Measurements from ENCODE around the gene BRD9.

Gene BRD9

DNA sequence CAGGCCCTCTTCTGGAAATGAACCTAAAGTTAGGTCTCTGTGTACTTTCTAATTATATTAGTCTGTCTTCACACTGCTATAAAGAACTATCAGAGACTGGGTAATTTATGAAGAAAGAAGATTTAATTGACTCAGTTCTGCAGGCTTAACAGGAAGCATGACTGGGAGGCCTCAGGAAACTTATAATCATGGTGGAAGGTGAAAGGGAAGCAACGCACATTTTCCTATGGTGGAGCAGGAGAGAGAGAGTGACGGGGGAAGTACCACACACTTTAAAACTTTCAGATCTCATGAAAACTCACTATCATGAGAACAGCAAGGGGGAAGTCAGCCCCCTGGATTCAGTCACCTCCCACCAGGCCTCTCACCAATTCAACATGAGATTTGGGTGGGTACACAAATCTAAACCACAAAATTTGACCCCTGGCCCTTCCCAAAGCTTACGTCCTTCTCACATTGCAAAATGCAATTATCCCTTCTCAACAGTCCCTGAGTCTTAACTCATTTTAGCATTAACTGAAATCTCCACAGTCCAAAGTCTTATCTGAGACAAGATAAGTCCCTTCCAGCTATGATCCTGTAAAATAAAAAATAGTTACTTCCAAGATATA is 40.8 kb upstream of the BRD9 start:
- Histone ChIP-seq H3F3A (ENCODE audit: control insufficient read depth, insufficient read depth) (no peaks in the 10 kb centered on the region), H3K27me3 (ENCODE audit: control insufficient read depth, low read length) (no peaks in the 10 kb centered on the region), H3K4me2 (ENCODE audit: low read length) (no peak overlapping the region), H3K9me3 (ENCODE audit: control insufficient read depth, insufficient read depth, low read length) (no peaks in the 10 kb centered on the region), H3K9me2 (replicated peaks; ENCODE audit: control insufficient read depth, low read length) (no peaks in the 10 kb centered on the region), H3K36me3 (ENCODE audit: control insufficient read depth, low read length) (no peaks in the 10 kb centered on the region), H3K27ac (ENCODE audit: low read depth, low read length) (no peak overlapping the region), H3K79me2 (ENCODE audit: control insufficient read depth, low read length) (no peaks in the 10 kb centered on the region), H4K20me1 (ENCODE audit: control insufficient read depth, insufficient read depth, low read depth, low read length) (no peaks in the 10 kb centered on the region), H3K4me1 (ENCODE audit: control insufficient read depth, low read length) (no peaks in the 10 kb centered on the region), H3K4me3 (ENCODE audit: low read length) (no peak overlapping the region)
- TF ChIP-seq, protein P1, sequence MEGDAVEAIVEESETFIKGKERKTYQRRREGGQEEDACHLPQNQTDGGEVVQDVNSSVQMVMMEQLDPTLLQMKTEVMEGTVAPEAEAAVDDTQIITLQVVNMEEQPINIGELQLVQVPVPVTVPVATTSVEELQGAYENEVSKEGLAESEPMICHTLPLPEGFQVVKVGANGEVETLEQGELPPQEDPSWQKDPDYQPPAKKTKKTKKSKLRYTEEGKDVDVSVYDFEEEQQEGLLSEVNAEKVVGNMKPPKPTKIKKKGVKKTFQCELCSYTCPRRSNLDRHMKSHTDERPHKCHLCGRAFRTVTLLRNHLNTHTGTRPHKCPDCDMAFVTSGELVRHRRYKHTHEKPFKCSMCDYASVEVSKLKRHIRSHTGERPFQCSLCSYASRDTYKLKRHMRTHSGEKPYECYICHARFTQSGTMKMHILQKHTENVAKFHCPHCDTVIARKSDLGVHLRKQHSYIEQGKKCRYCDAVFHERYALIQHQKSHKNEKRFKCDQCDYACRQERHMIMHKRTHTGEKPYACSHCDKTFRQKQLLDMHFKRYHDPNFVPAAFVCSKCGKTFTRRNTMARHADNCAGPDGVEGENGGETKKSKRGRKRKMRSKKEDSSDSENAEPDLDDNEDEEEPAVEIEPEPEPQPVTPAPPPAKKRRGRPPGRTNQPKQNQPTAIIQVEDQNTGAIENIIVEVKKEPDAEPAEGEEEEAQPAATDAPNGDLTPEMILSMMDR (IDR thresholded peaks at IDR 0.05; ENCODE audit: low read depth, low read length, poor library complexity, severe bottlenecking) = no peak
- TF ChIP-seq EZH2phosphoT487 (IDR thresholded peaks at IDR 0.05; ENCODE audit: borderline replicate concordance, low read length) = no peak

DNA sequence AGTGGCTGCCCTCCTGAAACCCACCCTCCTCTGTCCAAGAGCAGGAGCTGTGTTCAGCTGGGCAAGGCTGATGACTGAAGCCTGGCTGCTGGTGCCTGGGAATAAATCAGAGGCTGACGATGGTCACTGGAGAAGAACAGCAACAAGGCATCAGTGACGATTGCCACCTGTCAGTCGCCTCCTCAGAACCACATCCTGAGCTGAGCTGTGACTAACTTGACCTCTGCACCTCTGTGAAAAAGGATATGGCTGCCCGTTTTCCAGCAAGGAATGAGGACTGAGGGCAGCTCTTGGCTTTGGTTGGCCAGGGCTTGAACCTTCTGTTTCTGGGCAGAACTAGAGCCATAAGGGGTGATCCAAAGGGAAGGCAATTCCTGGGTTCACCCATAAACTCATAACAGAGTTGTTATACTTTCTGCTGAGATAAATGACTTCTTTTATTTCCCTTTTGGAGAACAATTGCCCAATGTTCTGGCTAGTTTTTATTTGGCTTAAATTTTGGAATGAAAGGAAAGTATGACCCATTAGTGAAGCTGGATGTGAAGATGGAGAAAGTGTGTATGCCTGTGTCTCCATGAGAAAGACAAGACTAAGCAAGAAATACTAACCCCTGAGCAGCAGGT is 40.1 kb upstream of the BRD9 start:
- no peak overlapping the region for H3K4me2 ChIP-seq (ENCODE audit: low read length)
- no peaks in the 10 kb centered on the region for H4K20me1 ChIP-seq (ENCODE audit: control insufficient read depth, insufficient read depth, low read depth, low read length)
- no peaks in the 10 kb centered on the region for H3K9me3 ChIP-seq (ENCODE audit: control insufficient read depth, insufficient read depth, low read length)
- H3K27ac ChIP-seq (ENCODE audit: low read depth, low read length) = no peak overlapping the region
- no peaks in the 10 kb centered on the region for H3K79me2 ChIP-seq (ENCODE audit: control insufficient read depth, low read length)
- no peaks in the 10 kb centered on the region for H3K4me1 ChIP-seq (ENCODE audit: control insufficient read depth, low read length)
- H3K9me2 ChIP-seq (replicated peaks; ENCODE audit: control insufficient read depth, low read length) = no peaks in the 10 kb centered on the region
- H3K4me3 ChIP-seq (ENCODE audit: low read length) = no peak overlapping the region
- no peak for TF ChIP-seq EZH2phosphoT487 (IDR thresholded peaks at IDR 0.05; ENCODE audit: borderline replicate concordance, low read length)
- H3K36me3 ChIP-seq (ENCODE audit: control insufficient read depth, low read length) = no peaks in the 10 kb centered on the region
- H3F3A ChIP-seq (ENCODE audit: control insufficient read depth, insufficient read depth) = no peaks in the 10 kb centered on the region
- no peaks in the 10 kb centered on the region for H3K27me3 ChIP-seq (ENCODE audit: control insufficient read depth, low read length)

DNA sequence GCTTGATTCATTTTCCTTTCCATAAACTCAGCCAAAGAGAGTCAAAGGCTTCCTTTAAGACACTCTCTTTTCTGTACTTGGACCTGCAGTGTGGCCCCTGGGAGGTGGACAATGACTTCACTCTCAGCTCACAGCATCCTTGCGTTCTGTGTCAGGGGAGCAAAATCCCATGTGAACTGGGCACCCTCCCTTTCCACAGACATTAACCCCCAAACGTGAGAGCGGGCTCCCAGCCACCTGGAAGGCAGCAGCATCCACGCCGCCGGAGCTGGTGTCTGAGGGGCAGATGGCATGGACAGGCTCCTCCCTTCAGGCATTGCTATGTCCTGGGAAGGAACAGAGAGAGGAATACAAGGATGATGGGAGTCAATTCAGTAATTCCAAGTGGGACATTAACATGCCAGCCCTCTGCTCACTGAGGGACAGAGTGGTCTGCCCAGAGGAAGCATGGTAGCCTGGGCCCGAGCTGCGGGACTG is 39.6 kb upstream of the BRD9 start:
- Histone ChIP-seq H3K4me1 (ENCODE audit: control insufficient read depth, low read length) (no peaks in the 10 kb centered on the region), H4K20me1 (ENCODE audit: control insufficient read depth, insufficient read depth, low read depth, low read length) (no peaks in the 10 kb centered on the region)
- TF ChIP-seq, protein P1 (IDR thresholded peaks at IDR 0.05; ENCODE audit: low read depth, low read length, poor library complexity, severe bottlenecking) = no peak
- TF ChIP-seq EZH2phosphoT487 (IDR thresholded peaks at IDR 0.05; ENCODE audit: borderline replicate concordance, low read length) = no peak

DNA sequence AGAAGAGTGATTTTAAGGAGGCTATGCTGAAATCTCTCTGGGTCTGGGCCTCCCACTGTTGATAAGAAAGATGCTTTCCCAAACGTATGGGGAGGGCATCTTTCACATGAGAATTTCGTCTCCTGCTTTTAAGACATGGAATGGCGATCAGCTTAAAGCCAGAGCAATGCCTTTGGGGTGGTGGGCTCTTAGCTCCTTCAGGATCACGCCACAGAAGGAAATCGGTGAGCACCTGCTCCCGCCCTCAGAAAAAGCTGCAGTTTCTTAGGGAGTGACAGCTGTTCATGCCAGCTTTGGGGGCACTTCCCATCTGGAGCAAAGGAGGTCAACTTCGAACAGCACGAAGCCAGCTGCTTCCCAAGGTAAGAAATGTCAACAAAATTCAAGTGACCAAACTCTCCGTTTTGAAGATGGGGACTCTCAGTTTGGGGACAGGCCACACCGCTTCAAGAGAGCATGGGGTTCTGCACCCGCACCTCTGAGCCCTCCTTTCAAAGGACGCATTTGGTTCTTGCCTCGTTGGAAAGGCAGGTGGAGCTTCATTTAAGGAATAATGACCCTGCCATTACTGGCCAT is 39.1 kb upstream of the BRD9 start:
- H3K4me3 ChIP-seq (ENCODE audit: low read length) = no peak overlapping the region
- H3K36me3 ChIP-seq (ENCODE audit: control insufficient read depth, low read length) = no peaks in the 10 kb centered on the region
- no peak overlapping the region for H3K4me2 ChIP-seq (ENCODE audit: low read length)
- H3K27ac ChIP-seq (ENCODE audit: low read depth, low read length) = no peak overlapping the region
- H3K79me2 ChIP-seq (ENCODE audit: control insufficient read depth, low read length) = no peaks in the 10 kb centered on the region
- no peaks in the 10 kb centered on the region for H3K9me3 ChIP-seq (ENCODE audit: control insufficient read depth, insufficient read depth, low read length)
- H4K20me1 ChIP-seq (ENCODE audit: control insufficient read depth, insufficient read depth, low read depth, low read length) = no peaks in the 10 kb centered on the region
- no peak for TF ChIP-seq EZH2phosphoT487 (IDR thresholded peaks at IDR 0.05; ENCODE audit: borderline replicate concordance, low read length)
- TF ChIP-seq, protein P1 (IDR thresholded peaks at IDR 0.05; ENCODE audit: low read depth, low read length, poor library complexity, severe bottlenecking) = no peak
- no peaks in the 10 kb centered on the region for H3K4me1 ChIP-seq (ENCODE audit: control insufficient read depth, low read length)
- H3K27me3 ChIP-seq (ENCODE audit: control insufficient read depth, low read length) = no peaks in the 10 kb centered on the region
- H3F3A ChIP-seq (ENCODE audit: control insufficient read depth, insufficient read depth) = no peaks in the 10 kb centered on the region
- H3K9me2 ChIP-seq (replicated peaks; ENCODE audit: control insufficient read depth, low read length) = no peaks in the 10 kb centered on the region

More for the DNA sequence above, 39.6 kb upstream of the BRD9 start:
- H3K4me2 ChIP-seq (ENCODE audit: low read length) = no peak overlapping the region
- H3K27ac ChIP-seq (ENCODE audit: low read depth, low read length) = no peak overlapping the region
- no peaks in the 10 kb centered on the region for H3K36me3 ChIP-seq (ENCODE audit: control insufficient read depth, low read length)
- no peaks in the 10 kb centered on the region for H3K9me2 ChIP-seq (replicated peaks; ENCODE audit: control insufficient read depth, low read length)
- H3K9me3 ChIP-seq (ENCODE audit: control insufficient read depth, insufficient read depth, low read length) = no peaks in the 10 kb centered on the region
- no peaks in the 10 kb centered on the region for H3F3A ChIP-seq (ENCODE audit: control insufficient read depth, insufficient read depth)
- no peaks in the 10 kb centered on the region for H3K27me3 ChIP-seq (ENCODE audit: control insufficient read depth, low read length)
- no peaks in the 10 kb centered on the region for H3K79me2 ChIP-seq (ENCODE audit: control insufficient read depth, low read length)
- no peak overlapping the region for H3K4me3 ChIP-seq (ENCODE audit: low read length)
